SU-DHL-6 (cell line): Measurements from ENCODE around the gene TLK2.

ENCODE experiments used
- CTCF ChIP-seq: fragments of 200-600 bp; sonication (generic); IDR thresholded peaks from one replicate; pipeline ENCODE4 v1.5.1; 2017; ENCODE audit warnings: antibody characterized with exemption, mild to moderate bottlenecking, low read length, moderate library complexity; ENCODE audit not compliant: insufficient read depth, poor library complexity, severe bottlenecking
- EZH2phosphoT487 ChIP-seq: fragments of 200-600 bp; sonication (generic), shearing (Covaris generic); conservative IDR thresholded peaks from 2 replicates; pipeline ENCODE4 v1.6.1; 2018; ENCODE audit warnings: mild to moderate bottlenecking, antibody characterized with exemption, low read length, moderate library complexity, mixed read lengths

GRCh38 chr17:62631086-62631935 is 152.7 kb downstream of the TLK2 start:
- TF ChIP-seq CTCF, result no peak
- no peak for TF ChIP-seq EZH2phosphoT487
